ENCODE measurements around the gene GIGYF1. TPM values are rescaled to one million over a fixed set of nuclear protein-coding genes. Genes with fewer than 3 reads are reported as not detected.

The GIGYF1 gene
- total and polyA plus RNA-seq, 2 of the 4 experiments (the other 2 are of a cell fraction): 3.0 to 10.7 TPM

DNA sequence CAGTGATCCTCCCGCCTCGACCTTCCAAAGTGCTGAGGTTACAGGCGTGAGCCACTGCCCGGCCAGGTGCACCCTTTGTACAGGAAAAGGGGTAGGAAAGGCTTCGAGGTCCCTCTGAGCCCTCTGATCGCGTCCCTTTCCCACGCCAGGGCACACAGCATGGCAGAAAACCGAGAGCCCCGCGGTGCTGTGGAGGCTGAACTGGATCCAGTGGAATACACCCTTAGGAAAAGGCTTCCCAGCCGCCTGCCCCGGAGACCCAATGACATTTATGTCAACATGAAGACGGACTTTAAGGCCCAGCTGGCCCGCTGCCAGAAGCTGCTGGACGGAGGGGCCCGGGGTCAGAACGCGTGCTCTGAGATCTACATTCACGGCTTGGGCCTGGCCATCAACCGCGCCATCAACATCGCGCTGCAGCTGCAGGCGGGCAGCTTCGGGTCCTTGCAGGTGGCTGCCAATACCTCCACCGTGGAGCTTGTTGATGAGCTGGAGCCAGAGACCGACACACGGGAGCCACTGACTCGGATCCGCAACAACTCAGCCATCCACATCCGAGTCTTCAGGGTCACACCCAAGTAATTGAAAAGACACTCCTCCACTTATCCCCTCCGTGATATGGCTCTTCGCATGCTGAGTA lies 12.7 kb upstream of the GIGYF1 start:
- peak overlapping the region; percentile 17 for H2AK5ac ChIP-seq (ENCODE audit: low read depth, low read length)
- BruUV-seq (replicated peaks): TSS peak; percentile 73
- intact Hi-C loops (cut with micrococcal nuclease) (no loop called here), in situ Hi-C loops (cut with MboI; ENCODE audit: low sequenced_read_pairs) (loop anchor here (5.0 to 25.0 kb wide), 3 partner anchors 118 to 356 kb away; partner anchors contain the start of gene EPHB4), dilution Hi-C loops (cut with HindIII; ENCODE audit: low sequenced_read_pairs, unreplicated experiment) (no loop called here)
- no peak overlapping the region for H3K18ac ChIP-seq (ENCODE audit: low read depth, low read length)
- H2BK120ac ChIP-seq (ENCODE audit: low read depth, low read length): no peak overlapping the region
- H3K27ac ChIP-seq (ENCODE audit: insufficient read depth, low read length): peak overlapping the region; percentile 83
- ChIA-PET CTCF (interaction anchor here (0.9 to 2.4 kb wide), 2 partner anchors 98 to 119 kb away, joined by 4 to 12 read pairs; no protein-coding TSS in a partner anchor), POLR2A (ENCODE audit: unreplicated experiment) (no interaction called here)
- H4K91ac ChIP-seq (ENCODE audit: insufficient read depth, low read depth, low read length): no peak overlapping the region
- peak overlapping the region; percentile 85 for H3K4me3 ChIP-seq (ENCODE audit: insufficient read depth, low read depth, low read length)
- peak overlapping the region; percentile 89 for H3K9ac ChIP-seq (ENCODE audit: low read depth, low read length)
- no peaks in the 10 kb centered on the region for H3K27me3 ChIP-seq (ENCODE audit: control insufficient read depth, insufficient read depth, low read length)
- H2BK20ac ChIP-seq (ENCODE audit: low read depth, low read length): no peak overlapping the region
- no peak overlapping the region for H4K5ac ChIP-seq (ENCODE audit: low read depth, low read length)
- peak overlapping the region; percentile 95 for H3K4me2 ChIP-seq (ENCODE audit: low read depth, low read length)
- peak overlapping the region; percentile 100 for H2AFZ ChIP-seq (replicated peaks; ENCODE audit: low read length, poor library complexity)
- peak overlapping the region; percentile 73; the same call in 1 of the 2 replicates for H3K23ac ChIP-seq (ENCODE audit: low read depth, low read length)
- no peak for TF ChIP-seq RCOR1 (IDR thresholded peaks at IDR 0.05; ENCODE audit: insufficient replicate concordance, low read length)
- no peak for TF ChIP-seq CHD1 (IDR thresholded peaks at IDR 0.05; ENCODE audit: low read depth, low read length)
- no peak for TF ChIP-seq RAD21 (IDR thresholded peaks at IDR 0.05; ENCODE audit: low read length)
- no peak for TF ChIP-seq ELK1 (IDR thresholded peaks at IDR 0.05; ENCODE audit: borderline replicate concordance, low read depth, low read length)
- TF ChIP-seq RFX5 (IDR thresholded peaks at IDR 0.05; ENCODE audit: low read depth, low read length): no peak
- no peak for TF ChIP-seq CTCF (conservative IDR thresholded peaks at IDR 0.05; ENCODE audit: low read depth, low read length)
- no peak for TF ChIP-seq SMC3 (IDR thresholded peaks at IDR 0.05; ENCODE audit: low read depth, low read length)
- no peak for TF ChIP-seq USF2 (IDR thresholded peaks at IDR 0.05; ENCODE audit: low read depth, low read length)
- WGBS, 2 experiments (ENCODE audit: extremely low coverage in 2 of 2, insufficient read length in 1 of 2): 12% methylated on average over 23 of the region's 34 CpGs; no CpG with 5 or more reads in 1 of the 2 experiments
- DNase-seq (no peak), ATAC-seq (ENCODE audit: low read depth) (no peak)
- no peaks in the 10 kb centered on the region; the same call in 1 of the 2 replicates for H4K20me1 ChIP-seq (ENCODE audit: insufficient read depth, low read length)
- no peaks in the 10 kb centered on the region for H3K9me1 ChIP-seq (ENCODE audit: insufficient read depth, low read length)
- peak overlapping the region; percentile 49; the same call in 1 of the 2 replicates for H3K4ac ChIP-seq (ENCODE audit: low read depth, low read length)
- peak overlapping the region; percentile 61 to 71; a peak in 2 of 4 replicates for H4K8ac ChIP-seq (ENCODE audit: low read depth in 2 of 2, low read length in 2 of 2)
- no peaks in the 10 kb centered on the region for H3K9me3 ChIP-seq (ENCODE audit: control insufficient read depth, insufficient read depth, low read length)
- peak overlapping the region; percentile 14; the same call in 1 of the 2 replicates for H3K14ac ChIP-seq (replicated peaks; ENCODE audit: low read depth, low read length)
- peaks cover 13 to 23% of the 10 kb centered on the region in 2 experiments for H3K79me1 ChIP-seq (ENCODE audit: low read depth in 1 of 2, low read length in 2 of 2)
- H2BK15ac ChIP-seq (ENCODE audit: low read depth, low read length): no peak overlapping the region
- no peaks in the 10 kb centered on the region for H3K36me3 ChIP-seq (ENCODE audit: control insufficient read depth, insufficient read depth, low read length)
- peak overlapping the region; percentile 89 for H2AK9ac ChIP-seq (replicated peaks; ENCODE audit: low read depth, low read length, poor library complexity)
- no peak overlapping the region for H2BK5ac ChIP-seq (ENCODE audit: low read depth, low read length, poor library complexity, severe bottlenecking)
- peaks cover 4% of the 10 kb centered on the region; the same call in 1 of the 2 replicates for H3K4me1 ChIP-seq (ENCODE audit: control insufficient read depth, insufficient read depth, low read length)
- H3K56ac ChIP-seq (ENCODE audit: extremely low read depth, insufficient read depth, low read length): no peak overlapping the region

All from IMR-90 (cell line).